ENCODE measurements around the gene ZNF30.
"Not testable (repeated sequence)": the region's sequence is repeated elsewhere in the genome, so short reads cannot be mapped to it uniquely, and the experiment has no call there.

ZNF30 gene

GRCh38 chr19:34960940-34961679 is 34.4 kb downstream of the ZNF30 start:
- TF ChIP-seq CTCF (IDR thresholded peaks at IDR 0.05; ENCODE audit: extremely low read depth, missing control alignments) = no peak
- no peak for DNase-seq (ENCODE audit: low spot score)

GRCh38 chr19:34961775-34962686 is 35.3 kb downstream of the ZNF30 start:
- no peak for DNase-seq (ENCODE audit: low spot score)
- TF ChIP-seq CTCF (IDR thresholded peaks at IDR 0.05; ENCODE audit: extremely low read depth, missing control alignments) = no peak

GRCh38 chr19:34962687-34963572 is 36.2 kb downstream of the ZNF30 start:
- no peak for TF ChIP-seq CTCF (IDR thresholded peaks at IDR 0.05; ENCODE audit: extremely low read depth, missing control alignments)
- peak; percentile 36 for DNase-seq (ENCODE audit: low spot score)

GRCh38 chr19:34963573-34964406 is 37.1 kb downstream of the ZNF30 start, which contains the start of gene ZNF792:
ZNF792 (minus strand) TSS chr19:34964229; CDS start chr19:34963662, 567 bp downstream.
- peak; percentile 85 for DNase-seq (ENCODE audit: low spot score)
- TF ChIP-seq CTCF (IDR thresholded peaks at IDR 0.05; ENCODE audit: extremely low read depth, missing control alignments) = no peak

GRCh38 chr19:34964598-34964997 is 37.9 kb downstream of the ZNF30 start:
- TF ChIP-seq CTCF (IDR thresholded peaks at IDR 0.05; ENCODE audit: extremely low read depth, missing control alignments) = no peak
- no peak for DNase-seq (ENCODE audit: low spot score)

GRCh38 chr19:34965505-34965904 is 38.8 kb downstream of the ZNF30 start:
- DNase-seq (ENCODE audit: low spot score) = not testable (repeated sequence)

- no peak for TF ChIP-seq CTCF (IDR thresholded peaks at IDR 0.05; ENCODE audit: extremely low read depth, missing control alignments)
- DNase-seq (ENCODE audit: low spot score) = no peak
Measured at GRCh38 chr19:34967551-34967950, 40.8 kb downstream of the ZNF30 start.
